Endothelial cell of umbilical vein (primary cell): ENCODE data around the gene MGLL.

Experiments
- TF ChIP-seq, protein P1 (sequence below), 2 donors: IDR thresholded peaks; 1 replicate in 1 of 2; 2 replicates in 1 of 2; pipeline ENCODE4 v1.5.1; 2011; ENCODE audit warnings: low read length in 2 of 2, mild to moderate bottlenecking in 2 of 2, moderate library complexity in 2 of 2, control low read depth in 1 of 2, inconsistent platforms in 1 of 2, low read depth in 1 of 2; ENCODE audit not compliant: insufficient read depth in 1 of 2; ENCODE audit errors: extremely low read depth in 1 of 2
- TF ChIP-seq, protein P2 (sequence below): IDR thresholded peaks from 2 replicates; pipeline ENCODE4 v1.6.1; 2011; ENCODE audit not compliant: insufficient read depth, insufficient read length

DNA sequence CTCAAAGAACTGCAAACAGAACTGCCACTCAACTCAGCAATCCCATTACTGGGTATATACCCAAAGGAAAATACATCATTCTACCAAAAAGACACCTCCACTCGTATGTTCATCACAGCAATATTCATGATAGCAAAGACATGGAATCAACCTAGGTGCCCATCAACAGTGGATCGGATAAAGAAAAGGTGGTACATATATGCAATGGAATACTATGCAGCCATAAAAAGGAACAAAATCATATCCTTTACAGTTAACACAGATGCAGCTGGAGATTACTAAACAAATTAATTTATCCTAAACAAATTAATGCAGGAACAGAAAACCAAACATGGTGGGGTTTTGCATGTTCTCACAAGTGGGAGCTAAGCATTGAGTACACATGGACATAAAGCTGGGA lies 27.3 kb downstream of the MGLL start:
- TF ChIP-seq, protein P1, sequence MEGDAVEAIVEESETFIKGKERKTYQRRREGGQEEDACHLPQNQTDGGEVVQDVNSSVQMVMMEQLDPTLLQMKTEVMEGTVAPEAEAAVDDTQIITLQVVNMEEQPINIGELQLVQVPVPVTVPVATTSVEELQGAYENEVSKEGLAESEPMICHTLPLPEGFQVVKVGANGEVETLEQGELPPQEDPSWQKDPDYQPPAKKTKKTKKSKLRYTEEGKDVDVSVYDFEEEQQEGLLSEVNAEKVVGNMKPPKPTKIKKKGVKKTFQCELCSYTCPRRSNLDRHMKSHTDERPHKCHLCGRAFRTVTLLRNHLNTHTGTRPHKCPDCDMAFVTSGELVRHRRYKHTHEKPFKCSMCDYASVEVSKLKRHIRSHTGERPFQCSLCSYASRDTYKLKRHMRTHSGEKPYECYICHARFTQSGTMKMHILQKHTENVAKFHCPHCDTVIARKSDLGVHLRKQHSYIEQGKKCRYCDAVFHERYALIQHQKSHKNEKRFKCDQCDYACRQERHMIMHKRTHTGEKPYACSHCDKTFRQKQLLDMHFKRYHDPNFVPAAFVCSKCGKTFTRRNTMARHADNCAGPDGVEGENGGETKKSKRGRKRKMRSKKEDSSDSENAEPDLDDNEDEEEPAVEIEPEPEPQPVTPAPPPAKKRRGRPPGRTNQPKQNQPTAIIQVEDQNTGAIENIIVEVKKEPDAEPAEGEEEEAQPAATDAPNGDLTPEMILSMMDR (IDR thresholded peaks at IDR 0.05; ENCODE audit: extremely low read depth in 1 of 2, insufficient read depth in 1 of 2, low read depth in 1 of 2, low read length in 2 of 2), result no peak
- TF ChIP-seq, protein P2, sequence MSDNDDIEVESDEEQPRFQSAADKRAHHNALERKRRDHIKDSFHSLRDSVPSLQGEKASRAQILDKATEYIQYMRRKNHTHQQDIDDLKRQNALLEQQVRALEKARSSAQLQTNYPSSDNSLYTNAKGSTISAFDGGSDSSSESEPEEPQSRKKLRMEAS, result no peak
